Measurements from ENCODE around the gene RPL9. TPM values are rescaled to one million over a fixed set of nuclear protein-coding genes. Genes with fewer than 3 reads are reported as not detected.
"Not testable (repeated sequence)": the region's sequence is repeated elsewhere in the genome, so short reads cannot be mapped to it uniquely, and the experiment has no call there.

RPL9 gene
- total RNA-seq, 1 donor from 2014 or later: 1,349 TPM

DNA sequence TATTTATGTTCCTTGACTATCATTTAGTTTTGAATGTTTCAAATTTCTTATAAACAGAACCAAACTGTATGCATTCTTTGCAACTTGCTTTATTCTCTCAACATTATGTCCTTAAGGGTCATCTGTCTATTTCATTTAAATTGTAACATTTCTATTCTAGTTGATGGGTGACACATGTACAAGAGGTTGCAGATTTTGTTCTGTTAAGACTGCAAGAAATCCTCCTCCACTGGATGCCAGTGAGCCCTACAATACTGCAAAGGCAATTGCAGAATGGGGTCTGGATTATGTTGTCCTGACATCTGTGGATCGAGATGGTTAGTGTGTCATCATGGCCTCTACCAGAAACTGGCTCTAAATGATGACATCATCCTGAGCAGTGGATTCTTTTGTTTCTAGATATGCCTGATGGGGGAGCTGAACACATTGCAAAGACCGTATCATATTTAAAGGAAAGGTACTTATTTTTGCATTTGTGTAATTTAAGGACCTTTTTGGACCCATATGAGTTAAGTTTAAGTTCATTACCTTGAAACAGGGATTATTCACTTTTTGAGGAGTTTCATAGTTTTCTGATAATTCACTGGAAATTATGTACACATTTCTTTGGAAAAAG is 6.3 kb upstream of the RPL9 start:
- TF ChIP-seq, protein P1, sequence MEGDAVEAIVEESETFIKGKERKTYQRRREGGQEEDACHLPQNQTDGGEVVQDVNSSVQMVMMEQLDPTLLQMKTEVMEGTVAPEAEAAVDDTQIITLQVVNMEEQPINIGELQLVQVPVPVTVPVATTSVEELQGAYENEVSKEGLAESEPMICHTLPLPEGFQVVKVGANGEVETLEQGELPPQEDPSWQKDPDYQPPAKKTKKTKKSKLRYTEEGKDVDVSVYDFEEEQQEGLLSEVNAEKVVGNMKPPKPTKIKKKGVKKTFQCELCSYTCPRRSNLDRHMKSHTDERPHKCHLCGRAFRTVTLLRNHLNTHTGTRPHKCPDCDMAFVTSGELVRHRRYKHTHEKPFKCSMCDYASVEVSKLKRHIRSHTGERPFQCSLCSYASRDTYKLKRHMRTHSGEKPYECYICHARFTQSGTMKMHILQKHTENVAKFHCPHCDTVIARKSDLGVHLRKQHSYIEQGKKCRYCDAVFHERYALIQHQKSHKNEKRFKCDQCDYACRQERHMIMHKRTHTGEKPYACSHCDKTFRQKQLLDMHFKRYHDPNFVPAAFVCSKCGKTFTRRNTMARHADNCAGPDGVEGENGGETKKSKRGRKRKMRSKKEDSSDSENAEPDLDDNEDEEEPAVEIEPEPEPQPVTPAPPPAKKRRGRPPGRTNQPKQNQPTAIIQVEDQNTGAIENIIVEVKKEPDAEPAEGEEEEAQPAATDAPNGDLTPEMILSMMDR (IDR thresholded peaks at IDR 0.05; ENCODE audit: unreplicated experiment): no peak
- no peak for DNase-seq (ENCODE audit: low spot score, unreplicated experiment)
- no peak overlapping the region for H3K27ac Mint-ChIP-seq
- no peak overlapping the region for H3K4me3 Mint-ChIP-seq (ENCODE audit: low read depth)
- H3K4me1 Mint-ChIP-seq (ENCODE audit: low read depth): peaks cover 4% of the 10 kb centered on the region
- H3K36me3 Mint-ChIP-seq (ENCODE audit: insufficient read depth): peaks cover 1% of the 10 kb centered on the region
- H3K9me3 Mint-ChIP-seq (ENCODE audit: low read depth): no peaks in the 10 kb centered on the region
- H3K27me3 Mint-ChIP-seq: no peaks in the 10 kb centered on the region

DNA sequence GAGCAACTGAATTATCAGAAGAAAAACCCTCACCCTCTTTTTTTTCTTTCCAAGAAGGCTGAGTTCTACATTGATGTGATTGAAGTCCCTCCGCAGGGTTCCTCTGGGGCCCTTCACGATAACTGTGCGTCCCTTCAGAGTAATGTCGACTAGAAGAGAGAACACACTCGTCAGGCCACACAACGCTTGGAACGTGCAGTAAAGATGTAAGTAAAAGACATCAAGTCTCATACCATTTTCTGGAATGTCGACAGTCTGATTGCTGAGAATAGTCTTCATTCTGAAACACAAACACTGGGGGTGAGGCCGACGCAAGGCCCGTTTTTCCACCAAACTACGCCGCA is 589 bp downstream of the RPL9 start:
- peak overlapping the region; percentile 98 for H3K4me3 Mint-ChIP-seq (ENCODE audit: low read depth)
- H3K27ac Mint-ChIP-seq: peak overlapping the region; percentile 100
- not testable (repeated sequence) for H3K9me3 Mint-ChIP-seq (ENCODE audit: low read depth); H3K27me3 Mint-ChIP-seq; DNase-seq (ENCODE audit: low spot score, unreplicated experiment)
- H3K4me1 Mint-ChIP-seq (ENCODE audit: low read depth): peaks cover 26% of the 10 kb centered on the region
- H3K36me3 Mint-ChIP-seq (ENCODE audit: insufficient read depth): peaks cover 32% of the 10 kb centered on the region

DNA sequence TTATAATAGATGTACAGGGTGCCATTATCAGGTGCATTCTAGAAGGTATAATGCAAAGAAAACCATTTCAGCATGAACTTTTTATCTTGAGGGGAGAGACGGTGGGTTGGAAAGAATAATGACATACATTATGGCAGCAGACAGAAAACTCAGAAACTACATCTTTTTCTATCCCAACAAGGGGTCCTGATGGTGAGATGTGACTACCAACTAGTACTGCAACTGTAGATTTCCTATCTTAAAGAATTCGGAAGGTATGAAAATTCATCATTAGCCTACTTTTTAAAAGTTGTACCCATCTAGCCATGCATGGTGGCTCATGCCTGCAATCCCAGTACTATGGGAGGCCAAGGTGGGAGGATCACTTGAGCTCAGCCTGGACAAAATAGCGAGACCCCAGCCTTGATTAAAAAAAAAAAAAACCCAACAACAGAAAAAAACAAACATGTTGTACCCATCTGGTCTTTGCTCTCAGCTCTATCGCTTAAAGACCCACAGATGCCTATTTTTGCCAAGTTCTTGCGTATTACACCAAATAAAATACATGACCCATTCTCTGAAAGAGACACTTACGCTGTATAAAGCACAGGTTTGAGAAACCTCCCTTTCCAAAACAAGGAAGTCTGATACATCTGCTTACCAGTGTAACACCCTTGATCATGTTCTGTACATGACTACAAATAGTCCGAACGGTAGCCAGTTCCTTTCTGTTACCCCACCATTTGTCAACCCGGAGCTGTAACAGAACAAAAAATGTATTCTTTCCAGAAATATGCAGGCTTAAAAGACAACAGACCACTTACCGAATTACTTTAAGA is 1.6 kb downstream of the RPL9 start:
- peak overlapping the region; percentile 98 for H3K4me3 Mint-ChIP-seq (ENCODE audit: low read depth)
- TF ChIP-seq, protein P1 (IDR thresholded peaks at IDR 0.05; ENCODE audit: unreplicated experiment): no peak
- peaks cover 28% of the 10 kb centered on the region for H3K4me1 Mint-ChIP-seq (ENCODE audit: low read depth)
- no peaks in the 10 kb centered on the region for H3K9me3 Mint-ChIP-seq (ENCODE audit: low read depth)
- peak overlapping the region; percentile 100 for H3K27ac Mint-ChIP-seq
- peaks cover 40% of the 10 kb centered on the region for H3K36me3 Mint-ChIP-seq (ENCODE audit: insufficient read depth)
- no peak for DNase-seq (ENCODE audit: low spot score, unreplicated experiment)
- no peaks in the 10 kb centered on the region for H3K27me3 Mint-ChIP-seq

DNA sequence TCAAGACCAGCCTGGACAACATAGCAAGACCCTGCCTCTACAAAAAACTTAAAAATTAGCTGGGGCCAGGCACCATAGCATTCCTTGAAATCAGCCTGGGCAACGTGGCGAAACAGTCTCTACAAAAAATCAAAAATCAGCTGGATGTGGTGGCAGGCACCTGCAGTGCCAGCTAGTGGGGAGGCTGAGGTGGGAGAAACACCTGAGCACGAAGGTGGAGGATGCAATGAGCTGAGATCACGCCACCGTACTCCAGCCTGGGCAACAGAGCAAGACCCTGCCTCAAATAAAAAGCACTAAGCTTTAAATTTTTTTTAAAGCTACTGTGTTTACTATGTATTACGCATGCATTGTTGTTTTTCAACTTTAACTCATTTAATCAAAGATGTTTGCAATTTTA is 3.2 kb downstream of the RPL9 start:
- Mint-ChIP-seq H3K4me1 (ENCODE audit: low read depth) (peaks cover 40% of the 10 kb centered on the region), H3K36me3 (ENCODE audit: insufficient read depth) (peaks cover 47% of the 10 kb centered on the region), H3K27me3 (no peaks in the 10 kb centered on the region), H3K27ac (peak overlapping the region; percentile 52), H3K9me3 (ENCODE audit: low read depth) (no peaks in the 10 kb centered on the region), H3K4me3 (ENCODE audit: low read depth) (no peak overlapping the region)
- TF ChIP-seq, protein P1 (IDR thresholded peaks at IDR 0.05; ENCODE audit: unreplicated experiment): no peak
- no peak for DNase-seq (ENCODE audit: low spot score, unreplicated experiment)

DNA sequence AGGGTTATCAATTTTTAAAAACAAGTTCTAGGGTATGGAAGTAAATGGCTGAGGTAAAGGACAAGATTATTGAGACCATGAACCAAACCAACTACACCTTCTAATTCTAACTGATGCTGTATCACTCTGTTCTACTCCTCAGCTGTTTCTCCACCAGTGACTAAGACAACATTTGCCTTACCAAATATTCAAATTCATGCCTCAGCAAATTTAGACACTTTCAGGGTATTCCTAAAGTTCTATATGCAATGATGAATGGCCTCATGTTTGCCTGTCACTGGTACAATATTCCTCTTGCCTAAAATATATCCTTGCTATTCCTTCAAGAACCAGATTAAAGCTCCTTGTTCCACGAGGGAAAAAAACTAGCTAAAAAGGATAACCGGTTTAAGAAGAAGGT is 5.0 kb downstream of the RPL9 start:
- no peak overlapping the region for H3K27ac Mint-ChIP-seq
- TF ChIP-seq, protein P1 (IDR thresholded peaks at IDR 0.05; ENCODE audit: unreplicated experiment): no peak
- peaks cover 42% of the 10 kb centered on the region for H3K4me1 Mint-ChIP-seq (ENCODE audit: low read depth)
- no peaks in the 10 kb centered on the region for H3K27me3 Mint-ChIP-seq
- H3K9me3 Mint-ChIP-seq (ENCODE audit: low read depth): no peaks in the 10 kb centered on the region
- H3K4me3 Mint-ChIP-seq (ENCODE audit: low read depth): no peak overlapping the region
- DNase-seq (ENCODE audit: low spot score, unreplicated experiment): no peak
- peaks cover 50% of the 10 kb centered on the region for H3K36me3 Mint-ChIP-seq (ENCODE audit: insufficient read depth)

Measured in progenitor cell of endocrine pancreas (in vitro differentiated cells).